ENCODE results near the gene JADE2. TPM values are rescaled to one million over a fixed set of nuclear protein-coding genes. Genes with fewer than 3 reads are reported as not detected.

Gene JADE2
- total RNA-seq, 2 experiments from 2014 or later: 120 to 124 TPM

DNA sequence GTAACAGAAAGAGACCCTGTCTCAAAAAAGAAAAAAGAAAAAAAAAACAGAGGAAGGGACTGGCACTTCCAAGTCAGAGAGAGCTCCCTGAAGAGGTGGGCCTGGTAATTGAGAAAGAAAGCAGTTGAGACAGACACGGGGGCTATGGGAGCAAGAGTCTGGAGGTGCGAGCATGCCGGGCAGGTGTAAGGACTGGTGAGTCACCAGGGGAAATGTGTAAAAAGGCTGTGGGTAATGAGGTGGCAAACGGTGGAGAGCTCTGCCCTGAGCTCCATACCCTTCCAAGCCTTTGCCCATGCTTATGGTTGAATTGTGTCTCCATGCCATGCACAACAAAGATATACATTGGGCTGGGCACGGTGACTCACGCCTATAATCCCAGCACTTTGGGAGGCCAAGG lies 18.0 kb upstream of the JADE2 start:
- Histone ChIP-seq H3K27me3 (ENCODE audit: control insufficient read depth in 1 of 2, insufficient read depth in 2 of 2, low read length in 2 of 2) (no peaks in the 10 kb centered on the region), H3K36me3 (ENCODE audit: insufficient read depth, low read length) (no peaks in the 10 kb centered on the region), H3K9me3 (ENCODE audit: control insufficient read depth in 1 of 2, insufficient read depth in 1 of 2, low read length in 2 of 2) (no peaks in the 10 kb centered on the region), H3K4me1 (ENCODE audit: insufficient read depth, low read length) (peaks cover 27% of the 10 kb centered on the region), H3K4me3 (ENCODE audit: low read length) (no peak overlapping the region), H3K27ac (ENCODE audit: low read depth in 1 of 2, low read length in 2 of 2) (no peak overlapping the region)
- no peak overlapping the region for H3K4me3 Mint-ChIP-seq
- DNase-seq (no peak), ATAC-seq (ENCODE audit: poor library complexity) (no peak)
- POLR2A ChIA-PET: no interaction called here
- peaks cover 19% of the 10 kb centered on the region for H3K4me1 Mint-ChIP-seq (ENCODE audit: low read depth)
- no peak overlapping the region for H3K27ac Mint-ChIP-seq
- CTCF ChIA-PET: no interaction called here
- intact Hi-C loops (cut with DNase I, micrococcal nuclease): no loop called here
- TF ChIP-seq, protein P1, sequence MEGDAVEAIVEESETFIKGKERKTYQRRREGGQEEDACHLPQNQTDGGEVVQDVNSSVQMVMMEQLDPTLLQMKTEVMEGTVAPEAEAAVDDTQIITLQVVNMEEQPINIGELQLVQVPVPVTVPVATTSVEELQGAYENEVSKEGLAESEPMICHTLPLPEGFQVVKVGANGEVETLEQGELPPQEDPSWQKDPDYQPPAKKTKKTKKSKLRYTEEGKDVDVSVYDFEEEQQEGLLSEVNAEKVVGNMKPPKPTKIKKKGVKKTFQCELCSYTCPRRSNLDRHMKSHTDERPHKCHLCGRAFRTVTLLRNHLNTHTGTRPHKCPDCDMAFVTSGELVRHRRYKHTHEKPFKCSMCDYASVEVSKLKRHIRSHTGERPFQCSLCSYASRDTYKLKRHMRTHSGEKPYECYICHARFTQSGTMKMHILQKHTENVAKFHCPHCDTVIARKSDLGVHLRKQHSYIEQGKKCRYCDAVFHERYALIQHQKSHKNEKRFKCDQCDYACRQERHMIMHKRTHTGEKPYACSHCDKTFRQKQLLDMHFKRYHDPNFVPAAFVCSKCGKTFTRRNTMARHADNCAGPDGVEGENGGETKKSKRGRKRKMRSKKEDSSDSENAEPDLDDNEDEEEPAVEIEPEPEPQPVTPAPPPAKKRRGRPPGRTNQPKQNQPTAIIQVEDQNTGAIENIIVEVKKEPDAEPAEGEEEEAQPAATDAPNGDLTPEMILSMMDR (IDR thresholded peaks at IDR 0.05): no peak
- no peaks in the 10 kb centered on the region for H3K27me3 Mint-ChIP-seq
- H3K9me3 Mint-ChIP-seq: no peaks in the 10 kb centered on the region
- no peaks in the 10 kb centered on the region for H3K36me3 Mint-ChIP-seq (ENCODE audit: low read depth)

DNA sequence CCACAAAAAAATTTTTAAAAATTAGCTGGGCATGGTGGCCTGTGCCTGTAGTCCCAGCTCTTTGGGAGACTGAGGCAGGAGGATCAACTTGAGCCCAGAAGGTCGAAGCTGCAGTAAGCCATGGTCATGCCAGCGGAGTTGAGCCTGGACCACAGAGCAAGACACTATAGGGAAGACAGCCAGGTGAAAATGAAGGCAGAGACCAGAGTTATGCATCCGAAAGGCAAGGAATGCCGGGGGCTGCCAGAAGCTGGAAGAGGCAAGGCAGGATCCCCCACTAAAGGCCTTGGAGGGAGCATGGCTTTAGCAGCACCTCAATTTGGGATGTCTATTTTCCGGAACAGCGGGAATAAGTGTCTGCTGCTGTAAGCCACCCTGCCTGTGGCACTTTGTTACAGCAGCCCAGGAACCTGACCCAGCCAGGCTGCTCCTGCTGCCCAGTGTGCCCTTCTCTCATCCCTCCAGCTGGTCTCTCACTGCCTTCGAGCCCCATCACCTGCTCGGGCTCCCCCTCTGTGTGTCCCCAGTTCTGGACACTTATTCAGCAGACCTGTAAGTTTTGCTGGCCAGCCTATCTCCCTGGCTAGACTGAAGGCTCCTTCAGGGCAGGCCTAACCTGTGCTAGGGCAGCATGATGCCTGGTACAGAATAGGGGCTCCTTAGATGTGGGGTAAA lies 16.8 kb upstream of the JADE2 start:
- H3K27me3 Mint-ChIP-seq: no peaks in the 10 kb centered on the region
- no peak overlapping the region for H3K4me3 Mint-ChIP-seq
- no peaks in the 10 kb centered on the region for H3K27me3 ChIP-seq (ENCODE audit: control insufficient read depth in 1 of 2, insufficient read depth in 2 of 2, low read length in 2 of 2)
- ChIA-PET CTCF (no interaction called here), POLR2A (no interaction called here)
- no peaks in the 10 kb centered on the region for H3K36me3 Mint-ChIP-seq (ENCODE audit: low read depth)
- no peak overlapping the region for H3K27ac Mint-ChIP-seq
- ATAC-seq (ENCODE audit: poor library complexity) (no peak), DNase-seq (no peak)
- peaks cover 18% of the 10 kb centered on the region for H3K4me1 ChIP-seq (ENCODE audit: insufficient read depth, low read length)
- intact Hi-C loops (cut with DNase I, micrococcal nuclease): no loop called here
- H3K27ac ChIP-seq (ENCODE audit: low read depth in 1 of 2, low read length in 2 of 2): no peak overlapping the region
- H3K9me3 ChIP-seq (ENCODE audit: control insufficient read depth in 1 of 2, insufficient read depth in 1 of 2, low read length in 2 of 2): no peaks in the 10 kb centered on the region
- TF ChIP-seq, protein P1 (IDR thresholded peaks at IDR 0.05): no peak
- no peak overlapping the region for H3K4me3 ChIP-seq (ENCODE audit: low read length)
- no peaks in the 10 kb centered on the region for H3K9me3 Mint-ChIP-seq
- H3K4me1 Mint-ChIP-seq (ENCODE audit: low read depth): peaks cover 13% of the 10 kb centered on the region
- H3K36me3 ChIP-seq (ENCODE audit: insufficient read depth, low read length): no peaks in the 10 kb centered on the region

DNA sequence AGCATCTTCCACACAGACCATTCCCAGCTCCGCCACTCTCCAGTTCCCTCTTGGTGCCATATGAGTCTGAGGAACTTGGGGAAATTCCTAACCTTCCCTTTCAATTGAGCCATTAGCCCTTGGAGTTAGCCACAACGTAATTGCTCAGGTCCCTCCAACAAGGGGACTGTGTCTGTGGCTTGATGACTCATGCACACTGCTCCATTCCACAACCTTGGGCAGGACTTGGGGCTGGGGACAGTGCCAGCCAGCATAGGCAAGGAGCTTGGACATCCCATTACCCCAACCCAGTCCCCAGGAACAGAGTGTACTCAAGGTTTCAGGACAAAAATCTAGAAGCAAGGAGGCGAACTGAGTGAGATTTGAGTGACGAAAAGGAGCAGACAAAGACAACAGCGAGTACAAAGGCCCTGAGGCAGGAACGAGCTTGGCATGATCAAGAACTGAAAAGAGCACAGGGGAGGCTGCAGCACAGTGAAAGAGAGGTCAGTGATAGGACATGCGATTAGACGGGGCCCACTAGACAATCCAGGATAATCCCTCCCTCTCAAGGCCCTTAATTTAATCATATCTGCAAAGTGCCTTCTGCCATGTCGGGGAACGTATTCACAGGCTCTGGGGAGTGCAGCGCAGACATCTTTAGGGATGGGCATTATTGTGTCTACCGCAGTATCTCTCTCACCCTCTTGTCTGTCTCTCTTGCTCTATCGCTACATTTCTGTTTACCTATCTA lies 16.0 kb upstream of the JADE2 start:
- TF ChIP-seq, protein P1 (IDR thresholded peaks at IDR 0.05): no peak
- H3K27ac Mint-ChIP-seq: no peak overlapping the region

More for the DNA sequence above, 16.0 kb upstream of the JADE2 start:
- Mint-ChIP-seq H3K27me3 (no peaks in the 10 kb centered on the region), H3K9me3 (no peaks in the 10 kb centered on the region), H3K4me1 (ENCODE audit: low read depth) (peaks cover 4% of the 10 kb centered on the region), H3K4me3 (no peak overlapping the region), H3K36me3 (ENCODE audit: low read depth) (no peaks in the 10 kb centered on the region)
- H3K9me3 ChIP-seq (ENCODE audit: control insufficient read depth in 1 of 2, insufficient read depth in 1 of 2, low read length in 2 of 2): no peaks in the 10 kb centered on the region
- intact Hi-C loops (cut with DNase I, micrococcal nuclease): no loop called here
- ATAC-seq (ENCODE audit: poor library complexity) (no peak), DNase-seq (no peak)
- no peaks in the 10 kb centered on the region for H3K27me3 ChIP-seq (ENCODE audit: control insufficient read depth in 1 of 2, insufficient read depth in 2 of 2, low read length in 2 of 2)
- peaks cover 10% of the 10 kb centered on the region for H3K4me1 ChIP-seq (ENCODE audit: insufficient read depth, low read length)
- POLR2A ChIA-PET: interaction anchor here (0.8 kb wide), 1 partner anchor 14 kb away, joined by 4 read pairs; no protein-coding TSS in a partner anchor
- H3K4me3 ChIP-seq (ENCODE audit: low read length): no peak overlapping the region
- no peaks in the 10 kb centered on the region for H3K36me3 ChIP-seq (ENCODE audit: insufficient read depth, low read length)
- CTCF ChIA-PET: no interaction called here
- H3K27ac ChIP-seq (ENCODE audit: low read depth in 1 of 2, low read length in 2 of 2): no peak overlapping the region
